Activated CD4-positive, alpha-beta T cell treated with anti-CD3 and anti-CD28 coated beads, Interleukin-2, Interleukin-6, amounts not matched to agents 100 ng/mL and 50 ng/mL, durations not matched to agents 16 hours and 8 hours (primary cell): Measurements from ENCODE around the gene PIP5KL1.

Source experiments
- DNase-seq: peaks from one replicate; pipeline ENCODE4 v3.0.0-alpha.2; 2020

The PIP5KL1 gene

GRCh38 chr9:127949827-127950512, 19.4 kb upstream of the PIP5KL1 start:
- no peak for DNase-seq

GRCh38 chr9:127947841-127948710, 17.5 kb upstream of the PIP5KL1 start:
- no peak for DNase-seq

- no peak for DNase-seq
Measured at GRCh38 chr9:127946728-127947127, 16.2 kb upstream of the PIP5KL1 start.

GRCh38 chr9:127945942-127946341, 15.4 kb upstream of the PIP5KL1 start:
- DNase-seq: no peak

GRCh38 chr9:127945338-127945737, 14.8 kb upstream of the PIP5KL1 start:
- no peak for DNase-seq

- no peak for DNase-seq
Measured at GRCh38 chr9:127944586-127945218, 14.1 kb upstream of the PIP5KL1 start.

GRCh38 chr9:127943731-127944144, 13.2 kb upstream of the PIP5KL1 start:
- peak; percentile 83 for DNase-seq

GRCh38 chr9:127943011-127943662, 12.6 kb upstream of the PIP5KL1 start:
- DNase-seq: no peak

GRCh38 chr9:127942216-127943010, 11.8 kb upstream of the PIP5KL1 start:
- DNase-seq: peak; percentile 70

GRCh38 chr9:127941961-127942215, 11.3 kb upstream of the PIP5KL1 start:
- DNase-seq: no peak

GRCh38 chr9:127941062-127941960, 10.7 kb upstream of the PIP5KL1 start:
- DNase-seq: no peak

- DNase-seq: no peak
Measured at GRCh38 chr9:127940593-127940992, 10.0 kb upstream of the PIP5KL1 start.

GRCh38 chr9:127938298-127938690, 7.7 kb upstream of the PIP5KL1 start:
- no peak for DNase-seq

- DNase-seq: peak; percentile 94
Measured at GRCh38 chr9:127937388-127938297, 7.1 kb upstream of the PIP5KL1 start, which contains the start of gene DPM2. TSS of gene DPM2 (minus strand) at chr9:127937854. CDS start at chr9:127937820, 34 bp downstream.

- DNase-seq: no peak
Measured at GRCh38 chr9:127937056-127937387, 6.4 kb upstream of the PIP5KL1 start.

GRCh38 chr9:127936347-127936852, 5.8 kb upstream of the PIP5KL1 start:
- DNase-seq: no peak

- no peak for DNase-seq
Measured at GRCh38 chr9:127935765-127936221, 5.2 kb upstream of the PIP5KL1 start.

GRCh38 chr9:127934986-127935385, 4.4 kb upstream of the PIP5KL1 start:
- DNase-seq: no peak

- DNase-seq: no peak
Measured at GRCh38 chr9:127934248-127934647, 3.7 kb upstream of the PIP5KL1 start.
